ENCODE data around the gene WDR59. TPM values are rescaled to one million over a fixed set of nuclear protein-coding genes. Genes with fewer than 3 reads are reported as not detected.
"Not testable (repeated sequence)": the region's sequence is repeated elsewhere in the genome, so short reads cannot be mapped to it uniquely, and the experiment has no call there.

WDR59 gene
- total RNA-seq, 2 experiments from 2014 or later = 65.8 TPM

DNA sequence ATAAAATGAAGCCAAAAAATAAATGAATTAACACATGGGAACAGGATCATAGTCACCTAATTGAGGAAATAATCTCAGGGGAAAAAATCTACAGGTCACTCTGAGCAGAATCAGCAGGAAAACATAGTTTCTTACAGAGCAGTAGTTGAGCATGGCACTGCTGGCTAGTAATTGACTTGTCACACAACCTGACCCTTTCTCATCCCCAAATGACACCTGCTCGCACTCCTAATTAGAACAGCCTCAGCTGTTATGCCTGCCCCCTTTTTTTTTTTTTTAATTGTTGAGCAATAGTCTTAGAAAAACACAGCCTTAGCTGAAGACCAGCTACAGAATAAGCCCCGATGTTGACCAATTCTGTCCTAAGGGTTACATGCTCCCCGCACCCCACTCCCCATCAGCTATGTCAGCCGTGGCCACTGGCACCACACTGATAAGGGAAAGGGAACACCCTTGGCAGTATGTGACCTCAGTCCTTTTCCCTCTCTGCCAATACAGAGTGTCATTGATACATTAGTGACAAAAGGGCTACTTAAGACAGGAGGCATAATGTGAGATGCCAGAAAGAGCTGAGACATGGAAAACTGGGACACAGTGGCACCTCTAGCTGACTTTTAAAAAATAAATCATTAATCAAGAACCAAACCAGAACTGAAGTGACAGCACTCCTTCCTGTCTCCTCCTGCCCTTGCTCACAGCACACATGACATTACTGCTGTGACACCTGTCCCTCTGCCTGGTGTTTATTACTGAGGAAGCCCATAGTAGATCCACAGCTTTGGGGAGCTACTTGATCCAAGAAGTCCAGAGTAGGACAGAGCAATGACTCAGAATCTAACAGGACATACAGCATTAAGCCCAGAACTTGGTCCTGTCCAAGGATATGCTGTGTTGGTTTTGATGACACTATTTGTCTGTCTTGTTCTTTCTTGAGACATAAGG lies 41.7 kb downstream of the WDR59 start:
- CTCF ChIA-PET = no interaction called here
- no peak for DNase-seq
- no peaks in the 10 kb centered on the region for H3K4me1 Mint-ChIP-seq
- H3K27me3 Mint-ChIP-seq = no peaks in the 10 kb centered on the region
- H3K36me3 Mint-ChIP-seq (ENCODE audit: low read depth) = peaks cover 19% of the 10 kb centered on the region
- no peaks in the 10 kb centered on the region for H3K9me3 Mint-ChIP-seq
- no peak overlapping the region for H3K4me3 Mint-ChIP-seq
- no peak overlapping the region for H3K27ac Mint-ChIP-seq
- POLR2A ChIA-PET = interaction anchor here (0.5 to 0.6 kb wide), 2 partner anchors 51 to 236 kb away, joined by 3 read pairs; no protein-coding TSS in a partner anchor

DNA sequence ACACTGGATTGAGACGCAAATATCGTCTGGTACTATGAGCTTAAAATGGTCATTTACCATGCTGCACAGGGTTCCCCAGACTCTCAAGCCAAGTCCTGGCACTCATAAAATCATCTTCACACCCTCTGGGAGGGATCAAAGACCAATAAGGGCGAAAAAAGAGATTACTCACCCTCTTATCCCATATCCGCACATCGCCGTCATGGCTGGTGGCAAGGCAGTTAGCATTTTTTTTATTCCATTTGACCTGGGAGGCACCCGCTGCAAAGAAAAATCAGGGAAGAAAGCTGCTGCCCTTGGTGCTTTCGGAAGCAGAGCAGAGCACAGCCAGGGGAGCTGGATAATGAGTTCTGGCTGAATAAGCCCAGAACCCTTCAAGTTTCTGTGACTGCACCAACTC lies 42.4 kb downstream of the WDR59 start:
- CTCF ChIA-PET = no interaction called here
- H3K36me3 Mint-ChIP-seq (ENCODE audit: low read depth) = peaks cover 23% of the 10 kb centered on the region
- no peaks in the 10 kb centered on the region for H3K4me1 Mint-ChIP-seq
- H3K27me3 Mint-ChIP-seq = no peaks in the 10 kb centered on the region
- no peaks in the 10 kb centered on the region for H3K9me3 Mint-ChIP-seq
- POLR2A ChIA-PET = interaction anchor here (0.5 kb wide), 1 partner anchor 235 kb away, joined by 3 read pairs; no protein-coding TSS in a partner anchor
- DNase-seq = no peak
- H3K27ac Mint-ChIP-seq = no peak overlapping the region
- no peak overlapping the region for H3K4me3 Mint-ChIP-seq

DNA sequence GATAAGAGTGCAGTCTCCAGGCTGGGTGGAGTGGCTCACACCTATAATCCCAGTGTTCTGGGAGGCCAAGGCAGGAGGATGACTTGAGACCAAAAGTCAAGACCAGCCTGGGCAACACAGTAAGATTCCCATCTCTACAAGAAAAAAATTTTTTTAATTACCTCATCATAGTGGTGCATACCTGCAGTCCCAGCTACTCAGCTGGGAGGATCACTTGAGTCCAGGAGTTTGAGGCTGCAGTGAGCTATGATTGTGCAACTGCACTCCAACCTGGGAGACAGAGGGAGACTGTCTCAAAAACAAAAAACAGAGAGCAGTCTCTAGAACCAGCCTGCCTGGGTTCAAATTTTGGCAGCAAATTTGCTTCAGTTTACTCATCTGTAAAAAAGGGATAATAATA lies 45.2 kb downstream of the WDR59 start:
- peaks cover 6% of the 10 kb centered on the region for H3K4me1 Mint-ChIP-seq
- H3K36me3 Mint-ChIP-seq (ENCODE audit: low read depth) = peaks cover 24% of the 10 kb centered on the region
- H3K27ac Mint-ChIP-seq = no peak overlapping the region
- POLR2A ChIA-PET = no interaction called here
- no peak for DNase-seq
- H3K27me3 Mint-ChIP-seq = no peaks in the 10 kb centered on the region
- no peak overlapping the region for H3K4me3 Mint-ChIP-seq
- no peaks in the 10 kb centered on the region for H3K9me3 Mint-ChIP-seq
- CTCF ChIA-PET = interaction anchor here (1.3 kb wide), 1 partner anchor 172 kb away, joined by 3 read pairs; no protein-coding TSS in a partner anchor

DNA sequence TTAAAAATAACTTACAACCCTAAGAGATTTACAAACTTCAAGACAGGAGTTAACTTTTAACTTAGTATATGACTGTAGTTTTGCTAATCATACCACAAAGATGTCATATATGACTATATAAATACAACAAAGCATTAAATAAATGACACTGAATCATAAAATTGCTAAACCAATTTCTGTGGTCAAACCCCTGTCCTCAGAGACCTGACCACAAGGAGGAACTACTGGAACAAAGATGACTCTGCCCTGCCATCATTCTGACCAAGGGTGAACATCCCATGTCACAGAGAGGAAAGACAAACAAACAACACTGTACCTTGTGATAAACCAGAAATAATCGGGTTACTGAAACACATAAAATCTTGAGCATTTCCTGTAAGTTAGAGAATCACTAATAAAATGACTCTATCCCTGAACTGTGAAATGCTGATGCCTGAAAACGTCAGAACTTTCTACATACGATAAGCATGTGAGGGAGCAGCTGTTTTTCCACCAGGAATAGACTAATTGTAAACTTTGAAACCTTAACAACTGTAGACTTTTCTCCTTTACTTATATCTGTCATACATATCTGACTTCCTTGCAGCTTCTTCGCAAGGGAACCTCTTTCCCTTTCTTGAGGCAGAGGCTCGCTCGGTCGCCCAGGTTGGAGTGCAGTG lies 47.9 kb downstream of the WDR59 start:
- POLR2A ChIA-PET = no interaction called here
- H3K36me3 Mint-ChIP-seq (ENCODE audit: low read depth) = peaks cover 22% of the 10 kb centered on the region
- peaks cover 6% of the 10 kb centered on the region for H3K4me1 Mint-ChIP-seq
- no peak overlapping the region for H3K4me3 Mint-ChIP-seq
- DNase-seq = no peak
- H3K27me3 Mint-ChIP-seq = no peaks in the 10 kb centered on the region
- no peak overlapping the region for H3K27ac Mint-ChIP-seq
- CTCF ChIA-PET = interaction anchor here (1.1 kb wide), 2 partner anchors 20 to 174 kb away, joined by 3 read pairs; no protein-coding TSS in a partner anchor
- no peaks in the 10 kb centered on the region for H3K9me3 Mint-ChIP-seq

DNA sequence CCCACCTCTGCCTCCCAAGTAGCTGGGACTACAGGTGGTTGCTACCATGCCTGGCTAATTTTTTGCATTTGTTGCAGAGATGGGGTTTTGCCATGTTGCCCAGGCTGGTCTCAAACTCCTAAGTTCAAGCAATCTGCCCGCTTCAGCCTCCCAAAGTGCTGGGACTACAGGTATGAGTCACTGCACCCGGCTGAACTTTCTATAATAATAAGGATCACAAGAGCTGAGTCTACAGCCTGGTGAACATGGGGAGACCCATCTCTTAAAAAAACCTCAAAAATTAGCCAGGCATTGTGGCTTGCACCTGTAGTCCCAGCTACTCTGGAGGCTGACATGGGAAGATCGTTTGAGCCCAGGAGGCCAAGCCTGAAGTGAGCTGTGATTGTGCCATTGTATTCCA lies 53.5 kb downstream of the WDR59 start:
- Mint-ChIP-seq H3K36me3 (ENCODE audit: low read depth) (peaks cover 13% of the 10 kb centered on the region), H3K4me3 (no peak overlapping the region), H3K27me3 (no peaks in the 10 kb centered on the region), H3K27ac (no peak overlapping the region), H3K4me1 (no peaks in the 10 kb centered on the region), H3K9me3 (no peaks in the 10 kb centered on the region)
- ChIA-PET CTCF (no interaction called here), POLR2A (no interaction called here)
- DNase-seq = no peak

DNA sequence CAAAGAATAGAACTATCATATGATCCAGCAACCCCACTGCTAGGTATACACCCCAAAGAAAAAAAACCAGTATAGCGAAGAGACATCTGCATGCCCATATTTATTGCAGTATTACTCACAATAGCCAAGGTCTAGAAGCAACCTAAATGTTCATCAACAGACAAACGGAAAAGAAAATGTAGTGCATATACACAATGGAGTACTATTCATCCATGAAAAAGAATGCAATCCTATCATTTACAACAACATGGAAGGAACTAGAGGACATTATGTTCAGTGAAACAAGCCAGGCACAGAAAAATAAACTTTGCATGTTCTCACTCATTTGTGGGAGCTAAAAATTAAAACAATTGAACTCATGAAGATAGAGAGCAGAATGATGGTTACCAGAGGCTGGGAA lies 55.3 kb downstream of the WDR59 start:
- H3K4me3 Mint-ChIP-seq = no peak overlapping the region
- ChIA-PET CTCF (no interaction called here), POLR2A (no interaction called here)
- H3K9me3 Mint-ChIP-seq = no peaks in the 10 kb centered on the region
- peaks cover 12% of the 10 kb centered on the region for H3K36me3 Mint-ChIP-seq (ENCODE audit: low read depth)
- no peak overlapping the region for H3K27ac Mint-ChIP-seq
- no peak for DNase-seq
- H3K4me1 Mint-ChIP-seq = no peaks in the 10 kb centered on the region
- no peaks in the 10 kb centered on the region for H3K27me3 Mint-ChIP-seq

DNA sequence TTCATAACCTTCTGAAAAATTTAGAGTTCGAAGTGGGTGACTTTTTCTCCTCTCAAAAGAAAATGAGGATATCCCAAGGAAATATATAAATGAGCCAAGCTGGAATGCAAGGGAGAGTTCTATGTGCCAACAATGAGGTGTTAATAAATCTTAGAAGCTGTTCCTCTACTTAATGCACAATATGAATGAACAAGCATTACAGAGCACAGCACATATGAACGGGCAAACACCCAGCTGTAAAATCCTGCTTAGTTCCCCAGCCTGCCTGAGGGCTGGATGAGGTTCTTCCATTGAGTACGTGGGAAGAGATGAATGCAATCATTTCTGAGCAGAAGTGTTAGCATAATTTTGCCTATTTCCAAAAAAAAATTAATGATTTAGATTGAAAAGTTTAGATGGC lies 58.1 kb downstream of the WDR59 start:
- H3K36me3 Mint-ChIP-seq (ENCODE audit: low read depth) = peaks cover 23% of the 10 kb centered on the region
- no peaks in the 10 kb centered on the region for H3K4me1 Mint-ChIP-seq
- CTCF ChIA-PET = interaction anchor here (0.7 kb wide), 1 partner anchor 81 kb away, joined by 3 read pairs; no protein-coding TSS in a partner anchor
- H3K27me3 Mint-ChIP-seq = no peaks in the 10 kb centered on the region
- no peaks in the 10 kb centered on the region for H3K9me3 Mint-ChIP-seq
- POLR2A ChIA-PET = interaction anchor here (0.6 kb wide), 1 partner anchor 9 kb away, joined by 4 read pairs; no protein-coding TSS in a partner anchor
- no peak overlapping the region for H3K27ac Mint-ChIP-seq
- no peak overlapping the region for H3K4me3 Mint-ChIP-seq
- no peak for DNase-seq

DNA sequence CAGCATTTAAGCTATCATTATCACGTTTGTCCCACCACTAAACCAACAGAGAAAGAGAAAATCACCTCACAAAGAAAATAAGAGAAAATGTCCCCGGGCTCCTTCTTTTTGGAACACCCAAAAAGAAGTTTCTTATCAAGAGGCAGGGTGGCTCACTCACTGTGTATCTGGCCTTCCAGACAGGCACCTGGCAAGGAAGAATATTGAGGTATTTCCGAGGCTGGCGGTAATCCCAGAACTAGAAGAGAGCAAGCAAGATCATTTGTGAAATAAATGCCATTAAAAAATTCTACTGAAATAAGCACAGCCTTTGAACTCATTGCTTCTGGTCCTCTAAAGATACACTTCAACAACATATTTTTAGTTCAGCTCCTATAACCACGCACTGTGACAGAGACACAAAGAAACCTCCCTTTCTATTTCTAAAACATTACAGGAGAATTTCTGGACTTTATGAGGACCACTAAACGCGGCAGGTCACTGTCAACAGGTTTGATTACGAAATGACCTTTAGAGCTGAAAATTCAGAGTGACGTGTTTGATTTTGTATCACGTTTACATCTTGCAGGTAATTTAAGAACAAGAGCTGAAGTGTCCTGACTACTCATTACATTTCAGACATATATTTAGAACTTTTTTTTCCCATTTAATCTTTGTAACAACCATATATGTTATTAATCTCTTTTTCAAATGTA lies 61.0 kb downstream of the WDR59 start:
- ChIA-PET CTCF (interaction anchor here (1.2 kb wide), 1 partner anchor 15 kb away, joined by 3 read pairs; no protein-coding TSS in a partner anchor), POLR2A (no interaction called here)
- Mint-ChIP-seq H3K9me3 (no peaks in the 10 kb centered on the region), H3K27me3 (no peaks in the 10 kb centered on the region), H3K27ac (no peak overlapping the region), H3K36me3 (ENCODE audit: low read depth) (peaks cover 29% of the 10 kb centered on the region), H3K4me3 (no peak overlapping the region), H3K4me1 (no peaks in the 10 kb centered on the region)
- no peak for DNase-seq

DNA sequence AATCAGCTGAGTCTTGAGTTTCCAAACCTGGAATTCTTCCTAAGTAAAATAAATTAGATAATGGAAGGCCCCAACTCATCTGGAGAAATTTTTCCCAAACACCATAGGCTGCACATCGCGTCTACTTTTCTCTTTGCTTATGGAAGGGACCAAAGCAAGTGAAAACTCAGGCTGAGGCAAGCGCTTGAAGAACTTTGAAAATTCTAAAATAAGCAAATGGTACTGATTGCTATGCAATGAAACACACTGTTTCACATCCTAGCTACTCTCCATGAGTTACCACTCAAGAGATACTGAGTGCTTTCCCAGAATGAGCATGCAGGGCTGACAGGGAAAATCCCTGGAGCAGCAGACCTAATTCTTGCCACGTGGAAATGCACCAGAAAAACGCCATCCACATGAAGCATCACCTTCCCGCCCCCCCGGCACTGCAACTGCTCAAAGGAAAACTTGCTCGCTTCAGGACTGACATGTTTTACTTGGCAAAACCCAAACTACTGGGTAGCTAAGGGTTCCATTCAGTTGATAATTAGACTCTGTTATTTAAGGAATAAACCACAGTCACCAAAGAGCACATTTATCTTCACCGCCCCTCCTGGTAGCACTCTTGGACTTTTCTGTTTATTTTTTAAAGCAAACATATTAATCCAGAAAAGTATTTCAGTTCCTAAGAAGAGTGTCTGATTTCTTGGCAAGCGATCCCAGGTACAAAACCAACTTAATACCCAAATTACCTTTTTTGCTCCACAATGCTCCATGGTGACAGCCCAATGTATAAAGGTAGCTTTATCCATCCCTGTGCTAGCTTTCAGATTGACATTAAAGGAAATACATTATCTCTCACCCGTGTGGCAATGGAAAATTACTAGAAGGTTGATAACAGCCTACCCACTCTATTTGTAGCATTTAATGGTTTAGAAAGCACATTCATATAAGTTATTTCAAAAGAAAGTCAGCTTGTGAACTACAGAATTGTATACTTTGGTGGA lies 62.5 kb downstream of the WDR59 start:
- no peak for DNase-seq
- Mint-ChIP-seq H3K4me3 (no peak overlapping the region), H3K27ac (no peak overlapping the region), H3K4me1 (no peaks in the 10 kb centered on the region), H3K9me3 (no peaks in the 10 kb centered on the region), H3K36me3 (ENCODE audit: low read depth) (peaks cover 34% of the 10 kb centered on the region), H3K27me3 (no peaks in the 10 kb centered on the region)
- ChIA-PET POLR2A (no interaction called here), CTCF (interaction anchor here (1.1 to 1.2 kb wide), 2 partner anchors 13 to 16 kb away, joined by 3 read pairs; no protein-coding TSS in a partner anchor)

DNA sequence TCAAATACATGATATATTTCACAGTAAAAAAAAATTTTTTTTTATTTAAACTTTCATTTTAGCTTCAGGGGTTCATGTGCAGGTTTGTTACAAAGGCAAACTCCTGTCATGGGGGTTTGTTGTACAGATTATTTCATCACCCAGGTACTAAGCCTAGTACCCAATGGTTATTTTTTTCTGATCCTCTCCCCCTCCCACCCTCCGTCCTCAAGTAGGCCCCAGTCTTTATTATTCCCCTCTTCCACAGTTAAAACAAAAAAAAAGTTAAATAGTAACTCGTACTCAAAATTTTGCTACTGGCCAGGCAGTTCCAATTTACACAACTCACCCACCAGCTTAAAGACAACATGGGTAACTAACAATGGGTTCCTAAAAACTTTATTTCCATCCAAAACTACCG lies 63.9 kb downstream of the WDR59 start:
- Mint-ChIP-seq H3K9me3 (no peaks in the 10 kb centered on the region), H3K4me1 (no peaks in the 10 kb centered on the region), H3K4me3 (no peak overlapping the region), H3K27me3 (no peaks in the 10 kb centered on the region), H3K36me3 (ENCODE audit: low read depth) (peaks cover 36% of the 10 kb centered on the region), H3K27ac (no peak overlapping the region)
- ChIA-PET POLR2A (no interaction called here), CTCF (interaction anchor here (0.7 kb wide), 1 partner anchor 15 kb away, joined by 3 read pairs; no protein-coding TSS in a partner anchor)
- DNase-seq = no peak

DNA sequence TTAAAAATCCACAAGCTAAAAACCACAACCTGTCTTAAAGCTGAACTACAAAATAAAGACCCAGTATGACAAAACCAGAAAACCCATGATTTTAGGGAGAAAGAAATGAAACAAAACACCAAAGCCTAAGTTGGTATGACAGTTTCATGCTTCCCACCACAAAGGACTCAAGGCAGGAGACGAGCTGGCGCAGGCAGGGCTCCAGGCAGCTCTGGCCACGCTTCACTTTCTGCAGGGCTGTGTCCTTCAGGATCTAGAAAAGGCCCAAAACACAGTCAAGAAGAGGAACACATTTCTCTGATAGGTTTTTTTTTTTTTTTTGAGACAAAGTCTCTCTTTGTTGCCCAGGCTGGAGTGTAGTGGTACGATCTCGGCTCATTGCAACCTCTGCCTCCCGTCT lies 75.3 kb downstream of the WDR59 start:
- CTCF ChIA-PET = interaction anchor here (0.7 to 1.1 kb wide), 2 partner anchors 9 to 13 kb away, joined by 3 to 4 read pairs; no protein-coding TSS in a partner anchor
- POLR2A ChIA-PET = interaction anchor here (0.6 kb wide), 1 partner anchor 201 kb away, joined by 3 read pairs; no protein-coding TSS in a partner anchor
- H3K4me3 Mint-ChIP-seq = no peak overlapping the region
- no peaks in the 10 kb centered on the region for H3K27me3 Mint-ChIP-seq
- peaks cover 1% of the 10 kb centered on the region for H3K4me1 Mint-ChIP-seq
- peaks cover 77% of the 10 kb centered on the region for H3K36me3 Mint-ChIP-seq (ENCODE audit: low read depth)
- no peak for DNase-seq
- H3K27ac Mint-ChIP-seq = peak overlapping the region; percentile 2
- H3K9me3 Mint-ChIP-seq = peaks cover 16% of the 10 kb centered on the region

DNA sequence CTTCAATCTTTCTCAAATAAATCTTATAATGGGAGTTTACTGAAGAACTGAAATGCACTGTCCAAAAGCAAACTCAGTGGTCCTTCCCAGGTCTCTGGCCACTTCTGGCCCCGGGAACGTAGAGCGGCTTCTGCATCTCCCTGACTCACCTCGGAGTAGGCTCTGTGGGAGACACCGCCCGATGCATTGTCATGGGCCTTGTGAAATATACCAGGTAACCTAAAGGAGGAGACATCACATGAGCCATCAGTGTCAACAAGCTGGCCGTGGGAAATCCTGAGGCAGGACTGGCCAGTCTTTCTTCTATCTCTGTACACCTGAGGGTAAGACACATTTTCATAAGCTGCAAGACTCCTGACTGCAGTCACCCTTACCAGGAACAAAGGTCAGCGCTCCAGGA lies 76.2 kb downstream of the WDR59 start:
- peaks cover 15% of the 10 kb centered on the region for H3K9me3 Mint-ChIP-seq
- H3K27me3 Mint-ChIP-seq, H3K4me1 Mint-ChIP-seq, DNase-seq, H3K4me3 Mint-ChIP-seq, H3K27ac Mint-ChIP-seq, POLR2A ChIA-PET: not testable (repeated sequence)
- H3K36me3 Mint-ChIP-seq (ENCODE audit: low read depth) = peaks cover 71% of the 10 kb centered on the region
- CTCF ChIA-PET = interaction anchor here (0.7 to 1.1 kb wide), 2 partner anchors 14 to 80 kb away, joined by 3 to 4 read pairs; no protein-coding TSS in a partner anchor
